ENCODE results near the gene DNAH6.

DNA sequence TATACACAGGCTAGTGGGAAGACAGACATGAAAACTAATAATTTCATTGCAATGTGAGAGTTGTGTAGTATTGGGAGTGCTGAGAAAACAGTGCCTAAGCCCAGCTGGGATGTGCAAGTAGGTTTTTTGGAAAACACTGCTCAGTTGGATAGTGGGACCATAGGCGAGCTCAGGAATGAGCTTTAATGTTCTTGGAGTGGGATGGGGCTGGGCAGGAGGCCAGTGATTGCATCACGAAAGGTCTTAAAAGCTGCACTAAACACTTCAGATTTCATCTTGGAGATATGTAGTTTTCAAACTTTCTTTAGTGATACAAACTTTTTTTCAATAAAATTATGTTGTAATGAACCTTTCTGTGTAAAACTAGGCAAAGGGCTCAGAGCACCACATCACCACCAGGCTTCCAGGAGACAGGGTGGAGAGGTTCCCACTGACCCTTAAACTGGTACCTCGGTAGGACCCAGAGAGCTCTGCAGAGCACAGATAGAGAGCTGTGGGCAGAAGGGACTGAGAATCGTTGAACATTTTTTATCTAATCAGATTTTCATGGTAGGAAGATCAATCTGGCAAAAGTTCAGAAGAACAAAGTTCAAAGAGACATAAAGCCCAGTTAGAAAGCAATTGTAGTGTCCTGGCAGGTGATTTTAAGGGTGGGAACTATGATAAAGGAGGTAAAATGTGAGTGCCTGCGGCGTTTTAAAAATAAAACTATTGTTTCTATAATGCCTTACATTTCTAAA lies 188.4 kb downstream of the DNAH6 start:
- TF ChIP-seq EP300 (IDR thresholded peaks at IDR 0.05) (no peak), ZC3H11A (IDR thresholded peaks at IDR 0.05) (no peak), POLR2A (IDR thresholded peaks at IDR 0.05; ENCODE audit: low read length) (no peak)

Measured in A549 (cell line).